Thyroid gland (tissue), 4 donors: ENCODE results near the gene EXT2.

ENCODE experiments used
- CTCF ChIP-seq, 6 experiments: fragments of 200-600 bp in 3 of 6; fragments of 450-650 bp in 3 of 6; sonication (generic) in 3 of 6; IDR thresholded peaks; one replicate each; pipeline ENCODE4 v1.5.1; 2016 to 2019; ENCODE audit warnings: antibody characterized with exemption in 6 of 6, mild to moderate bottlenecking in 2 of 6, inconsistent platforms in 1 of 6, moderate library complexity in 1 of 6
- POLR2A ChIP-seq, 2 donors: fragments of 450-650 bp; IDR thresholded peaks; one replicate each; pipeline ENCODE4 v1.6.1; 2017; ENCODE audit warnings: antibody characterized with exemption in 2 of 2, mild to moderate bottlenecking in 2 of 2, moderate library complexity in 1 of 2

GRCh38 chr11:44127130-44127529 lies 31.7 kb downstream of the EXT2 start:
- no peak for TF ChIP-seq CTCF (IDR thresholded peaks at IDR 0.05)
- no peak for TF ChIP-seq POLR2A (IDR thresholded peaks at IDR 0.05)
